ENCODE measurements around the gene GMCL1.

The GMCL1 gene

GRCh38 chr2:69914950-69915945, 85.8 kb downstream of the GMCL1 start, which contains the start of gene MXD1:
Gene MXD1, plus strand, starts transcription at chr2:69915109. Its CDS starts 222 bp downstream, at chr2:69915331.
- intact Hi-C loops (cut with DNase I; ENCODE audit: low total_unique reads), result loop anchor here (2.0 to 10.0 kb wide), 4 partner anchors 156 to 387 kb away; partner anchors contain the start of genes FAM136A and TIA1
- DNase-seq, result peak in 1 of 2 donors; percentile 68
- Histone ChIP-seq H3K36me3 (peaks cover 3 to 16% (median 5%) of the 10 kb centered on the region in 3 donors), H3K27ac (peak within 1 kb of the TSS; percentile 90 to 95), H3K4me1 (peaks cover 0 to 36% (median 21%) of the 10 kb centered on the region in 4 donors), H3K9me3 (no peaks in the 10 kb centered on the region), H3K27me3 (no peaks in the 10 kb centered on the region), H3K4me3 (peak within 1 kb of the TSS; percentile 84 to 95)
- no peak for TF ChIP-seq CTCF (IDR thresholded peaks at IDR 0.05)

- peaks cover 3 to 16% (median 3%) of the 10 kb centered on the region in 3 donors for H3K36me3 ChIP-seq
- intact Hi-C loops (cut with DNase I; ENCODE audit: low total_unique reads), result loop anchor here (5.0 to 10.0 kb wide), 2 partner anchors 226 to 329 kb away; partner anchors contain the start of gene TIA1
- H3K9me3 ChIP-seq, result no peaks in the 10 kb centered on the region
- H3K27ac ChIP-seq, result peak overlapping the region; percentile 90 to 95
- no peak for DNase-seq
- no peak for TF ChIP-seq CTCF (IDR thresholded peaks at IDR 0.05)
- no peaks in the 10 kb centered on the region for H3K27me3 ChIP-seq
- peaks cover 0 to 36% (median 21%) of the 10 kb centered on the region in 4 donors for H3K4me1 ChIP-seq
- peak overlapping the region; percentile 84 to 95 for H3K4me3 ChIP-seq
Measured at GRCh38 chr2:69916106-69916505, 86.6 kb downstream of the GMCL1 start.

GRCh38 chr2:69917852-69918251, 88.4 kb downstream of the GMCL1 start:
- Histone ChIP-seq H3K36me3 (peaks cover 15 to 31% (median 16%) of the 10 kb centered on the region in 3 donors), H3K4me1 (peaks cover 0 to 36% (median 21%) of the 10 kb centered on the region in 4 donors), H3K4me3 (no peak overlapping the region), H3K27ac (peak overlapping the region; percentile 41 to 61), H3K27me3 (no peaks in the 10 kb centered on the region), H3K9me3 (no peaks in the 10 kb centered on the region)
- TF ChIP-seq CTCF (IDR thresholded peaks at IDR 0.05), result no peak
- intact Hi-C loops (cut with DNase I; ENCODE audit: low total_unique reads), result loop anchor here (5.0 to 10.0 kb wide), 2 partner anchors 224 to 327 kb away; partner anchors contain the start of gene TIA1
- no peak for DNase-seq

GRCh38 chr2:69918401-69918800, 88.9 kb downstream of the GMCL1 start:
- Histone ChIP-seq H3K27ac (peak overlapping the region; percentile 41 to 61), H3K4me3 (no peak overlapping the region), H3K9me3 (no peaks in the 10 kb centered on the region), H3K36me3 (peaks cover 15 to 35% (median 21%) of the 10 kb centered on the region in 3 donors), H3K27me3 (no peaks in the 10 kb centered on the region), H3K4me1 (peaks cover 0 to 36% (median 21%) of the 10 kb centered on the region in 4 donors)
- DNase-seq, result no peak
- intact Hi-C loops (cut with DNase I; ENCODE audit: low total_unique reads), result loop anchor here (5.0 to 10.0 kb wide), 2 partner anchors 224 to 326 kb away; partner anchors contain the start of gene TIA1
- TF ChIP-seq CTCF (IDR thresholded peaks at IDR 0.05), result no peak

- Histone ChIP-seq H3K4me3 (no peak overlapping the region), H3K9me3 (no peaks in the 10 kb centered on the region), H3K27ac (no peak overlapping the region), H3K36me3 (peaks cover 15 to 52% (median 25%) of the 10 kb centered on the region in 3 donors), H3K4me1 (peaks cover 0 to 6% (median 0%) of the 10 kb centered on the region in 4 donors), H3K27me3 (no peaks in the 10 kb centered on the region)
- intact Hi-C loops (cut with DNase I; ENCODE audit: low total_unique reads), result no loop called here
- no peak for TF ChIP-seq CTCF (IDR thresholded peaks at IDR 0.05)
- DNase-seq, result no peak
Measured at GRCh38 chr2:69923116-69923515, 93.7 kb downstream of the GMCL1 start.

All from tibial artery (tissue), 4 donors.